Natural killer cell (primary cell): ENCODE results near the gene EEIG1. TPM values are rescaled to one million over a fixed set of nuclear protein-coding genes. Genes with fewer than 3 reads are reported as not detected.
"Not testable (repeated sequence)": the region's sequence is repeated elsewhere in the genome, so short reads cannot be mapped to it uniquely, and the experiment has no call there.

Experiments used
- ATAC-seq, 3 donors: fragments of 150-1000 bp in 2 of 3; fragments of 200-7000 bp in 1 of 3; cut with Tn5 transposase; 1 replicate in 1 of 3; 2 replicates in 2 of 3; pipeline ENCODE4 v1.10.0; 2021; ENCODE audit warnings: mild to moderate bottlenecking in 2 of 3, moderate library complexity in 2 of 3
- DNase-seq, 2 donors: peaks; one replicate each; pipeline versions ENCODE4 v3.0.0 to v3.0.0-alpha.2; 2013 to 2021; ENCODE audit warnings: mixed read lengths in 1 of 2
- H3K27ac ChIP-seq: one replicate; pipeline ENCODE4 v1.5.1; 2013; ENCODE audit warnings: mild to moderate bottlenecking, low read length
- H3K27me3 ChIP-seq: one replicate; pipeline ENCODE4 v1.6.1; 2013; ENCODE audit warnings: low read length; ENCODE audit not compliant: control insufficient read depth, insufficient read depth
- H3K36me3 ChIP-seq: one replicate; pipeline ENCODE4 v1.6.1; 2013; ENCODE audit warnings: low read length; ENCODE audit not compliant: control insufficient read depth, insufficient read depth
- H3K4me1 ChIP-seq: one replicate; pipeline ENCODE4 v1.6.1; 2013; ENCODE audit warnings: low read length; ENCODE audit not compliant: control insufficient read depth, insufficient read depth
- H3K4me3 ChIP-seq: one replicate; pipeline ENCODE4 v1.5.1; 2013; ENCODE audit warnings: low read length
- H3K9me3 ChIP-seq: one replicate; pipeline ENCODE4 v1.6.1; 2013; ENCODE audit warnings: low read length; ENCODE audit not compliant: control insufficient read depth, insufficient read depth
- H3K27ac Mint-ChIP-seq, 2 donors: one replicate each; pipeline ENCODE4 v1.8.0; 2022; ENCODE audit warnings: mild to moderate bottlenecking in 2 of 2, mixed read lengths in 2 of 2, moderate library complexity in 1 of 2
- H3K27me3 Mint-ChIP-seq, 2 donors: one replicate each; pipeline ENCODE4 v1.8.0; 2022; ENCODE audit warnings: low read depth in 2 of 2, mixed read lengths in 2 of 2
- H3K36me3 Mint-ChIP-seq: one replicate; pipeline ENCODE4 v1.8.0; 2022; ENCODE audit warnings: mixed read lengths
- H3K4me1 Mint-ChIP-seq, 2 donors: one replicate each; pipeline ENCODE4 v1.8.0; 2022; ENCODE audit warnings: mixed read lengths in 2 of 2
- H3K4me3 Mint-ChIP-seq: one replicate; pipeline ENCODE4 v1.8.0; 2022; ENCODE audit warnings: mild to moderate bottlenecking, moderate library complexity, mixed read lengths
- H3K9me3 Mint-ChIP-seq, 2 donors: one replicate each; pipeline ENCODE4 v1.8.0; 2022; ENCODE audit warnings: mixed read lengths in 2 of 2
- WGBS: methylation state at CpG from one replicate; pipeline ENCODE4 v1.1.7; 2013; ENCODE audit warnings: missing lambda C conversion rate; ENCODE audit not compliant: insufficient coverage; 5-methylcytosine and 5-hydroxymethylcytosine counted together
- intact Hi-C: fragments of 100-400 bp; cut with micrococcal nuclease; formaldehyde crosslinking; loops from one replicate; pipeline ENCODE4 v1.14.2; 2022
- total RNA-seq, 4 donors: library from RNA; stranded (reverse); fragments of 120-200 nt in 1 of 4; gene quantifications; one replicate each; pipeline versions ENCODE4 v1.2.3 to v1.2.4, GENCODE V29; 2013 to 2022
- TF ChIP-seq, protein P1 (sequence below): fragments of 200-600 bp; IDR thresholded peaks from one replicate; pipeline ENCODE4 v1.8.0; 2022; ENCODE audit warnings: antibody characterized with exemption

The EEIG1 gene
- total RNA-seq, 3 donors from 2014 or later (not counting 1 experiment from before 2014, with no cell fraction given): 10.3 to 36.0 (median 28.2) TPM

DNA sequence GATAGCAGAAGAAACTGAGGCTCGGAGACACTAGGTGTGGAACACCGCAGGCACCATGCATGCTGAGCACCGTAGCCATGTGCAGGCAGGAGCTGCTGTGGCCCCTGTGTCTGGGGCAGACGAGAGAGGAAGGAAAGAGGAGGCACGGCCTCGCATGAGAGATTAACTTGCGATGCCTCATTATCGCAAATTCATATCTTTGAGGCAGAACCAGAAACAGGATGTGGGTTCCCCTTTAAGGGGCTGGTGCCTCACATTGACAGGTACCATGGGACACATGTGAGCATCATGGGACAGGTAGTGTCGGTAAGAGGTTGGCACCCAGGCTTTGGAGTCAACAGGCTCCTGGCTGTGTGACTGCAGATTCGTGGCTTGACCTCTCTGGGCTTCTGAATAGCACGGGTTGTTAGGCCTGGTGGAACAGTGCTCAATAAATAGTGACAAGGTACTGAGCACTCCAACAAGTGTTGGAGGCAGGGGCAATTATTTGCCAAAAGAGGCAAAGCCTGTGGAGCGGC lies 45.5 kb upstream of the EEIG1 start:
- peak; percentile 58 to 78 (median 74) for ATAC-seq
- Mint-ChIP-seq H3K9me3 (no peaks in the 10 kb centered on the region), H3K27me3 (no peaks in the 10 kb centered on the region), H3K36me3 (no peaks in the 10 kb centered on the region), H3K27ac (peak overlapping the region; percentile 95), H3K4me3 (peak overlapping the region; percentile 73), H3K4me1 (peaks cover 34 to 61% of the 10 kb centered on the region in 2 donors)
- Histone ChIP-seq H3K27me3 (no peaks in the 10 kb centered on the region), H3K36me3 (no peaks in the 10 kb centered on the region), H3K4me1 (peaks cover 89% of the 10 kb centered on the region), H3K27ac (peak overlapping the region; percentile 93), H3K9me3 (no peaks in the 10 kb centered on the region), H3K4me3 (no peak overlapping the region)
- TF ChIP-seq, protein P1, sequence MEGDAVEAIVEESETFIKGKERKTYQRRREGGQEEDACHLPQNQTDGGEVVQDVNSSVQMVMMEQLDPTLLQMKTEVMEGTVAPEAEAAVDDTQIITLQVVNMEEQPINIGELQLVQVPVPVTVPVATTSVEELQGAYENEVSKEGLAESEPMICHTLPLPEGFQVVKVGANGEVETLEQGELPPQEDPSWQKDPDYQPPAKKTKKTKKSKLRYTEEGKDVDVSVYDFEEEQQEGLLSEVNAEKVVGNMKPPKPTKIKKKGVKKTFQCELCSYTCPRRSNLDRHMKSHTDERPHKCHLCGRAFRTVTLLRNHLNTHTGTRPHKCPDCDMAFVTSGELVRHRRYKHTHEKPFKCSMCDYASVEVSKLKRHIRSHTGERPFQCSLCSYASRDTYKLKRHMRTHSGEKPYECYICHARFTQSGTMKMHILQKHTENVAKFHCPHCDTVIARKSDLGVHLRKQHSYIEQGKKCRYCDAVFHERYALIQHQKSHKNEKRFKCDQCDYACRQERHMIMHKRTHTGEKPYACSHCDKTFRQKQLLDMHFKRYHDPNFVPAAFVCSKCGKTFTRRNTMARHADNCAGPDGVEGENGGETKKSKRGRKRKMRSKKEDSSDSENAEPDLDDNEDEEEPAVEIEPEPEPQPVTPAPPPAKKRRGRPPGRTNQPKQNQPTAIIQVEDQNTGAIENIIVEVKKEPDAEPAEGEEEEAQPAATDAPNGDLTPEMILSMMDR: no peak
- intact Hi-C loops: loop anchor here (2.0 kb wide), 1 partner anchor 40 kb away; the partner anchor contains the start of gene NAIF1
- WGBS: 8% methylated on average over 12 of the region's 12 CpGs
- DNase-seq: peak; percentile 57 to 96

DNA sequence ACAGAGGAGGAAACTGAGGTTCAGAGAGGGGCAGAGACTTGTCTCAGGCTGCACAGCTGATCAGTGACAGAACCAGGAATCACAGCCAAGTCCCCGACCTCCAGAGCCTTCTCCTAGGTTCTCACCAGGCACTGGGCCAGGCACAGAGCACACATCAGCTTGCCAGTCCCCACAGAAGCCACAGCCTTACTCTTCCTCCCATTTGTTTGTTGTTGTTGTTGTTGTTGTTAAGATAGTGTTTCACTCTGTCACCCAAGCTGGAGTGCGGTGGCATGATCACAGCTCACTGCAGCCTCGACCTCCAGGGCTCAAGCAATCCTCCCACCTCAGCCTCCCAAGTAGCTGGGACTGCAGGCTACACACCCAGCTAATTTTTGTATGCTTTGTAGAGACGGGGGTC lies 44.9 kb upstream of the EEIG1 start:
- H3K4me1 ChIP-seq: peaks cover 86% of the 10 kb centered on the region

DNA sequence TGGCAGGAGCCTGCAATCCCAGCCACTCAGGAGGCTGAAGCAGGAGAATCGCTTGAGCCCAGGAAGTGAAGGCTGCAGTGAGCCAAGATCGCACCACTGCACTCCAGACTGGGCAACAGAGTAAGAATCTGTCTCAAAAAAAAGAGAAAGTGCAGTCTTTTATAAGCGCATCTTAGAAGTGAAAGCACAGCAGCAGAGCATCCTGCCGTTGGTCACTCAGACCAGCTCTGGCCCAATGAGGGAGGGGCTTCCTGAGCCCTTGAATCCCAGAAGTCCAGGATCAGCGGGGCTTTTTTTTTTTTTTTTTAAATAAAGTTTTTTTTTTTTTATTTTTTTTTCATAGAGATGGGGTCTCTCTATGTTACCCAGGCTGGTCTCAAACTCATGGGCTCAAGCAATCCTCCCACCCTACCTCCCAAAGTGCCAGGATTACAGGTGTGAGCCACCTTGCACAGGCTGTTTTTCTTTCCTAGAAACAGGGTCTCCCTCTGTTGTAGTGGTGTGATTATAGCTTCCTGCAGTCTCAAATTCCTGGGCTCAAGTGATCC lies 44.0 kb upstream of the EEIG1 start:
- Histone ChIP-seq H3K36me3 (no peaks in the 10 kb centered on the region), H3K9me3 (no peaks in the 10 kb centered on the region), H3K27me3 (no peaks in the 10 kb centered on the region), H3K4me1 (peaks cover 77% of the 10 kb centered on the region), H3K27ac (peak overlapping the region; percentile 93), H3K4me3 (no peak overlapping the region)
- 39% methylated on average over 4 of the region's 5 CpGs for WGBS
- peak in 1 of 2 donors; percentile 55 for DNase-seq
- intact Hi-C loops: no loop called here
- Mint-ChIP-seq H3K4me1 (peaks cover 39 to 61% of the 10 kb centered on the region in 2 donors), H3K36me3 (no peaks in the 10 kb centered on the region), H3K27me3 (no peaks in the 10 kb centered on the region), H3K9me3 (no peaks in the 10 kb centered on the region), H3K4me3 (peak overlapping the region; percentile 73), H3K27ac (peak overlapping the region; percentile 95)
- no peak for ATAC-seq
- TF ChIP-seq, protein P1: no peak

More for the DNA sequence above, 44.9 kb upstream of the EEIG1 start:
- Mint-ChIP-seq H3K36me3 (no peaks in the 10 kb centered on the region), H3K27ac (peak overlapping the region; percentile 95), H3K27me3 (no peaks in the 10 kb centered on the region), H3K4me3 (peak overlapping the region; percentile 73), H3K9me3 (no peaks in the 10 kb centered on the region), H3K4me1 (peaks cover 39 to 63% of the 10 kb centered on the region in 2 donors)
- 40% methylated on average over 4 of the region's 4 CpGs for WGBS
- ATAC-seq (no peak), DNase-seq (peak in 1 of 2 donors; percentile 67)
- no peaks in the 10 kb centered on the region for H3K27me3 ChIP-seq
- peak overlapping the region; percentile 93 for H3K27ac ChIP-seq
- H3K4me3 ChIP-seq: no peak overlapping the region
- H3K36me3 ChIP-seq: no peaks in the 10 kb centered on the region
- no peaks in the 10 kb centered on the region for H3K9me3 ChIP-seq
- TF ChIP-seq, protein P1: no peak
- intact Hi-C loops: loop anchor here (2.0 kb wide), 1 partner anchor 41 kb away; the partner anchor contains the start of gene NAIF1

DNA sequence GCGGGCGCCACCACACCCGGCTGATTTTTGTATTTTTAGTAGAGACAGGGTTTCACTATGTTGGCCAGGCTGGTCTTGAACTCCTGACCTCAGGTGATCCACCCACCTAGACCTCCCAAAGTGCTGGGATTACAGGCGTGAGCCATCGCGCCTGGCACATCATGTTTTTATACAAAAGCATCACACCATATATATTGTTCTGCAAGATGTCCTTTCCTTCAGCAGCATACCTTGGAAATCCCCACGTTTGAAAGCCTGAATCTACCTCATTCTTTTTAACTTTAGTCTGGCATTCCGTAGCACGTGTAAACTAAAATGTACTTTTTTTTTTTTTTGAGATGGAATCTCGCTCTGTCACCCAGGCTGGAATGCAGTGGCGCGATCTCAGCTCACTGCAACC lies 42.9 kb upstream of the EEIG1 start:
- H3K27ac ChIP-seq, H3K36me3 Mint-ChIP-seq, H3K36me3 ChIP-seq, H3K27me3 Mint-ChIP-seq, H3K27me3 ChIP-seq, H3K9me3 Mint-ChIP-seq, H3K4me3 ChIP-seq, H3K9me3 ChIP-seq, intact Hi-C loops, H3K4me3 Mint-ChIP-seq, ATAC-seq: not testable (repeated sequence)
- Mint-ChIP-seq H3K27ac (peak overlapping the region; percentile 20 to 36), H3K4me1 (peaks cover 35 to 57% of the 10 kb centered on the region in 2 donors)
- H3K4me1 ChIP-seq: peaks cover 65% of the 10 kb centered on the region
- peak in 1 of 2 donors; percentile 75 for DNase-seq
- whole genome bisulfite sequencing: 91% methylated on average over 12 of the region's 12 CpGs
